Thyroid gland (tissue), 4 donors: Measurements from ENCODE around the gene PLD1. TPM values are rescaled to one million over a fixed set of nuclear protein-coding genes. Genes with fewer than 3 reads are reported as not detected.
"Not testable (repeated sequence)": the region's sequence is repeated elsewhere in the genome, so short reads cannot be mapped to it uniquely, and the experiment has no call there.

ENCODE experiments used
- DNase-seq, 2 donors: peaks; one replicate each; pipeline ENCODE4 v3.0.0-alpha.2; 2019
- H3K27ac ChIP-seq, 3 donors: fragments of 200-600 bp; sonication (generic); 1 replicate in 2 of 3; 2 replicates in 1 of 3; pipeline ENCODE4 v1.5.1; 2016 to 2019; ENCODE audit warnings: mild to moderate bottlenecking in 1 of 3, moderate library complexity in 1 of 3
- H3K27me3 ChIP-seq: fragments of 200-600 bp; sonication (generic); one replicate; pipeline ENCODE4 v1.5.1; 2019
- H3K36me3 ChIP-seq, 2 donors: fragments of 200-600 bp; sonication (generic); one replicate each; pipeline ENCODE4 v1.5.1; 2016 to 2019
- H3K4me1 ChIP-seq, 2 donors: fragments of 200-600 bp; sonication (generic); one replicate each; pipeline ENCODE4 v1.5.1; 2017 to 2019
- H3K4me3 ChIP-seq, 3 donors: fragments of 200-600 bp; sonication (generic); replicated peaks in 1 of 3; 1 replicate in 2 of 3; 2 replicates in 1 of 3; pipeline ENCODE4 v1.5.1; 2016; ENCODE audit warnings: mild to moderate bottlenecking in 1 of 3
- H3K9me3 ChIP-seq: fragments of 200-600 bp; sonication (generic); one replicate; pipeline ENCODE4 v1.5.1; 2017
- CTCF ChIP-seq, 6 experiments: fragments of 200-600 bp in 3 of 6; fragments of 450-650 bp in 3 of 6; sonication (generic) in 3 of 6; IDR thresholded peaks; one replicate each; pipeline ENCODE4 v1.5.1; 2016 to 2019; ENCODE audit warnings: antibody characterized with exemption in 6 of 6, mild to moderate bottlenecking in 2 of 6, inconsistent platforms in 1 of 6, moderate library complexity in 1 of 6
- POLR2A ChIP-seq, 2 donors: fragments of 450-650 bp; IDR thresholded peaks; one replicate each; pipeline ENCODE4 v1.6.1; 2017; ENCODE audit warnings: antibody characterized with exemption in 2 of 2, mild to moderate bottlenecking in 2 of 2, moderate library complexity in 1 of 2
- WGBS, 2 donors: methylation state at CpG; one replicate each; pipeline ENCODE4 v1.1.5; 2017; 5-methylcytosine and 5-hydroxymethylcytosine counted together
- intact Hi-C: fragments of 100-400 bp; cut with DNase I; formaldehyde crosslinking; loops from one replicate; pipeline ENCODE4 v1.15.1; 2023
- total RNA-seq, 4 donors: library from RNA; depleted of rRNA; stranded (reverse); fragments of >200 nt; gene quantifications; one replicate each; pipeline ENCODE4 v1.2.3, GENCODE V29; 2016

The PLD1 gene
- total RNA-seq, 4 donors from 2014 or later = 13.0 to 21.7 (median 19.8) TPM

DNA sequence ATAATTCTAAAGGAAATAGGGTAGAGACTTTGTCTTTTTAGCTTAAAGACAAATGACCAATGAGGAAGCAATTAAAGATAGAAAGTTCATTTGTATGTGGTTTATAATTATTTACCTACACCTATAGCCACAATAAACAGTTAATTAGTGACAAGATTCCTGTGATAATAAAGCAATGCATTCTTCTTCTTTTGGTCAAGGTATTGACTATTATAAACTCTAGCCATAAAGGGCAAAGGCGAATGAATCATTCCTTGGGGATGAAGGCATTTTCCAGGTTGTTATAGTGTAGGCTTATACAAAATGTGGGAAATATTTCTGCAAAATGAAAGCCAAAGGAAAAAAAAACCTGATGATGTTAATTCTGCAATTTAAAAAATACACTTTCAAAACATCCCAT lies 115.4 kb downstream of the PLD1 start:
- H3K9me3 ChIP-seq = no peaks in the 10 kb centered on the region
- no peak overlapping the region for H3K27ac ChIP-seq
- H3K36me3 ChIP-seq = no peaks in the 10 kb centered on the region
- intact Hi-C loops = no loop called here
- WGBS, 2 donors = 92 to 95% methylated on average over 1 of the region's 1 CpG
- TF ChIP-seq CTCF (IDR thresholded peaks at IDR 0.05) = no peak
- TF ChIP-seq POLR2A (IDR thresholded peaks at IDR 0.05) = no peak
- no peak overlapping the region for H3K4me3 ChIP-seq
- no peak for DNase-seq
- H3K4me1 ChIP-seq = no peaks in the 10 kb centered on the region
- H3K27me3 ChIP-seq = no peaks in the 10 kb centered on the region

- WGBS, 2 donors = 97 to 99% methylated on average over 9 of the region's 9 CpGs
- intact Hi-C loops, DNase-seq, H3K27ac ChIP-seq, H3K4me3 ChIP-seq, H3K27me3 ChIP-seq, H3K4me1 ChIP-seq, H3K9me3 ChIP-seq, H3K36me3 ChIP-seq: not testable (repeated sequence)
Measured at GRCh38 chr3:171692551-171692950, 117.7 kb downstream of the PLD1 start.

GRCh38 chr3:171691485-171691884 lies 118.8 kb downstream of the PLD1 start:
- no peak for DNase-seq
- H3K9me3 ChIP-seq = no peaks in the 10 kb centered on the region
- no peak overlapping the region for H3K27ac ChIP-seq
- H3K4me3 ChIP-seq = no peak overlapping the region
- H3K4me1 ChIP-seq = peaks cover 0 to 5% of the 10 kb centered on the region in 2 donors
- no peaks in the 10 kb centered on the region for H3K36me3 ChIP-seq
- no peak for TF ChIP-seq CTCF (IDR thresholded peaks at IDR 0.05)
- no peak for TF ChIP-seq POLR2A (IDR thresholded peaks at IDR 0.05)
- intact Hi-C loops = no loop called here
- 99% methylated on average over 1 of the region's 1 CpG for WGBS, 2 donors
- H3K27me3 ChIP-seq = no peaks in the 10 kb centered on the region

GRCh38 chr3:171690281-171690680 lies 120.0 kb downstream of the PLD1 start:
- intact Hi-C loops = no loop called here
- peaks cover 0 to 5% of the 10 kb centered on the region in 2 donors for H3K4me1 ChIP-seq
- no peaks in the 10 kb centered on the region for H3K36me3 ChIP-seq
- H3K9me3 ChIP-seq = no peaks in the 10 kb centered on the region
- no peak overlapping the region for H3K27ac ChIP-seq
- no peak overlapping the region for H3K4me3 ChIP-seq
- TF ChIP-seq CTCF (IDR thresholded peaks at IDR 0.05) = no peak
- no peak for TF ChIP-seq POLR2A (IDR thresholded peaks at IDR 0.05)
- DNase-seq = no peak
- no peaks in the 10 kb centered on the region for H3K27me3 ChIP-seq

- Histone ChIP-seq H3K9me3 (no peaks in the 10 kb centered on the region), H3K27ac (no peak overlapping the region), H3K27me3 (no peaks in the 10 kb centered on the region), H3K4me3 (no peak overlapping the region), H3K36me3 (no peaks in the 10 kb centered on the region), H3K4me1 (peaks cover 0 to 5% of the 10 kb centered on the region in 2 donors)
- intact Hi-C loops = no loop called here
- no peak for TF ChIP-seq POLR2A (IDR thresholded peaks at IDR 0.05)
- TF ChIP-seq CTCF (IDR thresholded peaks at IDR 0.05) = no peak
- 89 to 95% methylated on average over 8 of the region's 8 CpGs for WGBS, 2 donors
- DNase-seq = no peak
Measured at GRCh38 chr3:171688593-171688992, 121.7 kb downstream of the PLD1 start.

- no peaks in the 10 kb centered on the region for H3K27me3 ChIP-seq
- no peaks in the 10 kb centered on the region for H3K36me3 ChIP-seq
- H3K4me1 ChIP-seq = peaks cover 0 to 5% of the 10 kb centered on the region in 2 donors
- H3K4me3 ChIP-seq = no peak overlapping the region
- no peak overlapping the region for H3K27ac ChIP-seq
- DNase-seq = no peak
- no peak for TF ChIP-seq CTCF (IDR thresholded peaks at IDR 0.05)
- no peak for TF ChIP-seq POLR2A (IDR thresholded peaks at IDR 0.05)
- no peaks in the 10 kb centered on the region for H3K9me3 ChIP-seq
- intact Hi-C loops = no loop called here
Measured at GRCh38 chr3:171688002-171688401, 122.3 kb downstream of the PLD1 start.
